GM23338 (cell line): Measurements from ENCODE around the gene ELANE. TPM values are rescaled to one million over a fixed set of nuclear protein-coding genes. Genes with fewer than 3 reads are reported as not detected.

ENCODE experiments used
- ATAC-seq: fragments of 200-7000 bp; cut with Tn5 transposase; 3 replicates; pipeline ENCODE4 v1.9.1; 2020
- DNase-seq: peaks from one replicate; pipeline ENCODE4 v3.0.0-alpha.2; 2015; ENCODE audit warnings: low spot score
- H2AFZ ChIP-seq: fragments of 200-600 bp; sonication (generic); 2 replicates; pipeline ENCODE4 v1.8.0; 2016; ENCODE audit warnings: antibody characterized with exemption, mild to moderate bottlenecking, moderate library complexity
- H3F3A ChIP-seq: fragments of 200-600 bp; sonication (generic); replicated peaks from 2 replicates; pipeline ENCODE4 v1.8.0; 2017; ENCODE audit warnings: antibody characterized with exemption, mixed run types, low read depth
- H3K27ac ChIP-seq: fragments of 200-600 bp; sonication (generic); 2 replicates; pipeline ENCODE4 v1.6.1; 2016; ENCODE audit warnings: low read depth
- H3K27me3 ChIP-seq: fragments of 200-600 bp; sonication (generic); 2 replicates; pipeline ENCODE4 v1.8.0; 2016; ENCODE audit warnings: mild to moderate bottlenecking, mixed run types, moderate library complexity; ENCODE audit not compliant: insufficient read depth
- H3K36me3 ChIP-seq: fragments of 200-600 bp; sonication (generic); 2 replicates; pipeline ENCODE4 v1.8.0; 2016; ENCODE audit warnings: mild to moderate bottlenecking; ENCODE audit not compliant: insufficient read depth
- H3K4me1 ChIP-seq: fragments of 200-600 bp; sonication (generic); 2 replicates; pipeline ENCODE4 v1.8.0; 2016; ENCODE audit warnings: mild to moderate bottlenecking, moderate library complexity; ENCODE audit not compliant: insufficient read depth
- H3K4me2 ChIP-seq: fragments of 200-600 bp; sonication (generic); 2 replicates; pipeline ENCODE4 v1.7.1; 2017; ENCODE audit warnings: mixed run types
- H3K4me3 ChIP-seq: fragments of 200-600 bp; sonication (generic); 2 replicates; pipeline ENCODE4 v1.6.1; 2016; ENCODE audit warnings: mixed run types
- H3K79me2 ChIP-seq: fragments of 200-600 bp; sonication (generic); replicated peaks from 2 replicates; pipeline ENCODE4 v1.8.0; 2017; ENCODE audit warnings: mild to moderate bottlenecking; ENCODE audit not compliant: insufficient read depth
- H3K9me2 ChIP-seq: fragments of 200-600 bp; sonication (generic); 2 replicates; pipeline ENCODE4 v1.8.0; 2017; ENCODE audit not compliant: insufficient read depth
- H4K20me1 ChIP-seq: fragments of 200-600 bp; sonication (generic); replicated peaks from 2 replicates; pipeline ENCODE4 v1.8.0; 2017; ENCODE audit warnings: mild to moderate bottlenecking; ENCODE audit not compliant: insufficient read depth
- H3K27ac Mint-ChIP-seq: 2 replicates; pipeline ENCODE4 v1.8.0; 2020; ENCODE audit warnings: inconsistent platforms, mild to moderate bottlenecking, moderate library complexity, mixed read lengths
- H3K27me3 Mint-ChIP-seq: 3 replicates; pipeline ENCODE4 v1.8.0; 2022; ENCODE audit warnings: low read depth, mild to moderate bottlenecking, moderate library complexity, mixed read lengths, inconsistent platforms; ENCODE audit not compliant: insufficient read depth, poor library complexity
- H3K36me3 Mint-ChIP-seq: 3 replicates; pipeline ENCODE4 v1.8.0; 2021; ENCODE audit warnings: low read depth, mild to moderate bottlenecking, inconsistent platforms, moderate library complexity, mixed read lengths
- H3K4me1 Mint-ChIP-seq: 3 replicates; pipeline ENCODE4 v1.8.0; 2020; ENCODE audit warnings: mild to moderate bottlenecking, inconsistent platforms, mixed read lengths
- H3K4me3 Mint-ChIP-seq: 3 replicates; pipeline ENCODE4 v1.8.0; 2021; ENCODE audit warnings: moderate library complexity, mild to moderate bottlenecking, inconsistent platforms, mixed read lengths
- H3K9me3 Mint-ChIP-seq: 3 replicates; pipeline ENCODE4 v1.8.0; 2020; ENCODE audit warnings: moderate library complexity, mild to moderate bottlenecking, inconsistent platforms, mixed read lengths
- CREB1 ChIP-seq: fragments of 250-450 bp; sonication (Bioruptor Pico); IDR thresholded peaks from 2 replicates; pipeline ENCODE4 v1.5.0; 2020; ENCODE audit warnings: low read depth, mild to moderate bottlenecking, moderate library complexity
- CTCF ChIP-seq, 2 experiments: fragments of 200-600 bp in 1 of 2; sonication (generic) in 1 of 2; conservative IDR thresholded peaks; 2 replicates each; pipeline versions ENCODE4 v1.5.1 to v1.6.1; 2016 to 2017; ENCODE audit warnings: antibody characterized with exemption in 2 of 2, low read depth in 2 of 2, mild to moderate bottlenecking in 2 of 2, moderate library complexity in 1 of 2
- ETS1 ChIP-seq: IDR thresholded peaks from 2 replicates; pipeline ENCODE4 v1.6.1; 2016; ENCODE audit warnings: antibody characterized with exemption
- EZH2 ChIP-seq: fragments of 200-600 bp; sonication (generic); IDR thresholded peaks from one replicate; pipeline ENCODE4 v1.8.0; 2017; ENCODE audit warnings: antibody characterized with exemption, mild to moderate bottlenecking, low read depth; ENCODE audit not compliant: unreplicated experiment
- EZH2phosphoT487 ChIP-seq: fragments of 200-600 bp; sonication (generic); IDR thresholded peaks from one replicate; pipeline ENCODE4 v1.8.1; 2018; ENCODE audit warnings: antibody characterized with exemption; ENCODE audit not compliant: unreplicated experiment
- JUNB ChIP-seq: IDR thresholded peaks from one replicate; pipeline ENCODE4 v1.6.1; 2016; ENCODE audit warnings: antibody characterized with exemption; ENCODE audit not compliant: unreplicated experiment
- NANOG ChIP-seq: IDR thresholded peaks from 2 replicates; pipeline ENCODE4 v1.6.1; 2016; ENCODE audit warnings: antibody characterized with exemption, borderline replicate concordance
- POLR2AphosphoS5 ChIP-seq: IDR thresholded peaks from 2 replicates; pipeline ENCODE4 v1.6.1; 2016; ENCODE audit warnings: antibody characterized with exemption, low read depth
- REST ChIP-seq: IDR thresholded peaks from one replicate; pipeline ENCODE4 v1.6.1; 2018; ENCODE audit warnings: antibody characterized with exemption; ENCODE audit not compliant: unreplicated experiment
- STAT1 ChIP-seq: IDR thresholded peaks from one replicate; pipeline ENCODE4 v1.6.1; 2016; ENCODE audit warnings: antibody characterized with exemption; ENCODE audit not compliant: unreplicated experiment
- ZNF114 ChIP-seq: fragments of 250-450 bp; sonication (Bioruptor Pico); IDR thresholded peaks from 2 replicates; pipeline ENCODE4 v1.5.0; 2020; ENCODE audit warnings: mild to moderate bottlenecking, moderate library complexity
- ZNF331 ChIP-seq: fragments of 250-450 bp; sonication (Bioruptor Pico); IDR thresholded peaks from 2 replicates; pipeline ENCODE4 v1.5.0; 2020; ENCODE audit warnings: low read depth, mild to moderate bottlenecking, moderate library complexity
- ZNF462 ChIP-seq: fragments of 250-450 bp; sonication (Bioruptor Pico); IDR thresholded peaks from 2 replicates; pipeline ENCODE4 v1.5.0; 2020; ENCODE audit warnings: mild to moderate bottlenecking, moderate library complexity
- polyA plus RNA-seq: library from polyadenylated mRNA; unstranded; fragments of >200 nt; fragmentation: Nextera tagmentation; extraction: Ambion mirVana; gene quantifications from 2 replicates; pipeline ENCODE4 v1.2.1, GENCODE V29; 2016
- total RNA-seq: library from RNA; depleted of rRNA; stranded (reverse); fragments of >200 nt; shearing (Covaris generic); gene quantifications from 2 replicates; pipeline ENCODE4 v1.2.3, GENCODE V29; 2014

Gene ELANE
- total and polyA plus RNA-seq, 2 experiments from 2014 or later: not detected

- Mint-ChIP-seq H3K36me3 (no peaks in the 10 kb centered on the region), H3K9me3 (no peaks in the 10 kb centered on the region), H3K4me3 (no peak overlapping the region), H3K27me3 (peaks cover 6% of the 10 kb centered on the region), H3K27ac (no peak overlapping the region), H3K4me1 (no peaks in the 10 kb centered on the region; the same call in 2 of the 3 replicates)
- Histone ChIP-seq H3K36me3 (no peaks in the 10 kb centered on the region), H3K4me1 (no peaks in the 10 kb centered on the region), H3K4me2 (no peak overlapping the region), H3K27me3 (no peaks in the 10 kb centered on the region), H3K27ac (no peak overlapping the region), H4K20me1 (no peaks in the 10 kb centered on the region), H2AFZ (no peak overlapping the region), H3K4me3 (no peak overlapping the region), H3K9me2 (no peaks in the 10 kb centered on the region), H3K79me2 (no peaks in the 10 kb centered on the region), H3F3A (no peaks in the 10 kb centered on the region)
- no peak for DNase-seq
- TF ChIP-seq CREB1 (no peak), CTCF (conservative IDR thresholded peaks at IDR 0.05; ENCODE audit: low read depth in 2 of 2) (no peak), STAT1 (no peak), ZNF114 (CRISPR knock-in tag) (no peak), EZH2 (no peak), REST (no peak), ETS1 (no peak), ZNF331 (CRISPR knock-in tag) (no peak), NANOG (no peak), EZH2phosphoT487 (no peak), ZNF462 (CRISPR knock-in tag) (no peak), JUNB (no peak), POLR2AphosphoS5 (no peak)
- ATAC-seq: no peak
Measured at GRCh38 chr19:831407-832369, 20.4 kb upstream of the ELANE start.
